MCF 10A (cell line): Measurements from ENCODE around the gene CEP112. TPM values are rescaled to one million over a fixed set of nuclear protein-coding genes. Genes with fewer than 3 reads are reported as not detected.

ENCODE experiments used
- BruUV-seq: library from RNA; stranded (reverse); fragments of 400-500 nt; replicated peaks from 2 replicates; lab custom pipeline; 2021; lab: Mats Ljungman, UMichigan
- CTCF ChIA-PET: fragments of 300-600 bp; sonication (Branson Sonifier 250); formaldehyde crosslinking; extraction: SDS; loops from one replicate; lab custom pipeline; 2021; ENCODE audit warnings: antibody characterized with exemption, inconsistent platforms; lab: Yijun Ruan, JAX
- POLR2A ChIA-PET: fragments of 300-600, 350-650 bp; sonication (Branson Sonifier 250); formaldehyde crosslinking; extraction: SDS; loops from one replicate; lab custom pipeline; 2020; ENCODE audit warnings: antibody characterized with exemption, inconsistent platforms; lab: Yijun Ruan, JAX
- DNase-seq: peaks from one replicate; pipeline ENCODE4 v3.0.0-alpha.2; 2018; ENCODE audit not compliant: unreplicated experiment
- H3K27ac Mint-ChIP-seq: one replicate; pipeline ENCODE4 v1.8.0; 2022; ENCODE audit warnings: mild to moderate bottlenecking, low read depth, mixed read lengths; ENCODE audit not compliant: unreplicated experiment
- H3K27me3 Mint-ChIP-seq: one replicate; pipeline ENCODE4 v1.8.0; 2022; ENCODE audit warnings: mixed read lengths; ENCODE audit not compliant: insufficient read depth, unreplicated experiment
- H3K36me3 Mint-ChIP-seq: one replicate; pipeline ENCODE4 v1.8.0; 2022; ENCODE audit warnings: mild to moderate bottlenecking, moderate library complexity, mixed read lengths; ENCODE audit not compliant: insufficient read depth, unreplicated experiment
- H3K4me1 Mint-ChIP-seq: one replicate; pipeline ENCODE4 v1.8.0; 2022; ENCODE audit warnings: mixed read lengths; ENCODE audit not compliant: insufficient read depth, unreplicated experiment
- H3K4me3 Mint-ChIP-seq: one replicate; pipeline ENCODE4 v1.8.0; 2022; ENCODE audit warnings: mild to moderate bottlenecking, moderate library complexity, mixed read lengths; ENCODE audit not compliant: unreplicated experiment
- H3K9me3 Mint-ChIP-seq: one replicate; pipeline ENCODE4 v1.8.0; 2022; ENCODE audit warnings: mixed read lengths; ENCODE audit not compliant: unreplicated experiment
- CTCF ChIP-seq: fragments of 200-600 bp; IDR thresholded peaks from one replicate; pipeline ENCODE4 v1.8.0; 2022; ENCODE audit warnings: antibody characterized with exemption, mild to moderate bottlenecking; ENCODE audit not compliant: unreplicated experiment
- intact Hi-C: fragments of 100-400 bp; cut with micrococcal nuclease; formaldehyde crosslinking; loops from 2 replicates; pipeline ENCODE4 v1.14.1; 2022
- total RNA-seq: library from RNA; stranded (reverse); gene quantifications from 2 replicates; pipeline ENCODE4 v1.2.3, GENCODE V29; 2022

Gene CEP112
- total RNA-seq, 1 experiment from 2014 or later, result 8.1 TPM

GRCh38 chr17:66054242-66054641 is 137.7 kb downstream of the CEP112 start:
- no TSS peak for BruUV-seq
- intact Hi-C loops, result no loop called here
- Mint-ChIP-seq H3K36me3 (no peaks in the 10 kb centered on the region), H3K4me1 (no peaks in the 10 kb centered on the region), H3K27ac (no peak overlapping the region), H3K27me3 (no peaks in the 10 kb centered on the region), H3K9me3 (peaks cover 8% of the 10 kb centered on the region), H3K4me3 (no peak overlapping the region)
- no peak for DNase-seq
- no peak for TF ChIP-seq CTCF
- CTCF ChIA-PET, result no interaction called here
- POLR2A ChIA-PET, result no interaction called here

- ChIA-PET CTCF (interaction anchor here (0.6 kb wide), 1 partner anchor 796 kb away, joined by 3 read pairs; no protein-coding TSS in a partner anchor), POLR2A (no interaction called here)
These were observed 147.8 kb downstream of the CEP112 start for GRCh38 chr17:66044083-66044482.

GRCh38 chr17:66043419-66043818 is 148.5 kb downstream of the CEP112 start:
- no peak for DNase-seq
- Mint-ChIP-seq H3K4me3 (no peak overlapping the region), H3K4me1 (no peaks in the 10 kb centered on the region), H3K27ac (no peak overlapping the region), H3K9me3 (no peaks in the 10 kb centered on the region), H3K36me3 (no peaks in the 10 kb centered on the region), H3K27me3 (no peaks in the 10 kb centered on the region)
- intact Hi-C loops, result no loop called here
- BruUV-seq, result no TSS peak
- TF ChIP-seq CTCF, result no peak
- ChIA-PET POLR2A (interaction anchor here (0.6 kb wide), 1 partner anchor 52 kb away, joined by 3 read pairs; no protein-coding TSS in a partner anchor), CTCF (no interaction called here)

More at GRCh38 chr17:66044083-66044482, 147.8 kb downstream of the CEP112 start:
- no peaks in the 10 kb centered on the region for H3K4me1 Mint-ChIP-seq
- intact Hi-C loops, result no loop called here
- no TSS peak for BruUV-seq
- DNase-seq, result no peak
- H3K36me3 Mint-ChIP-seq, result no peaks in the 10 kb centered on the region
- H3K27ac Mint-ChIP-seq, result no peak overlapping the region
- H3K9me3 Mint-ChIP-seq, result no peaks in the 10 kb centered on the region
- H3K4me3 Mint-ChIP-seq, result no peak overlapping the region
- TF ChIP-seq CTCF, result no peak
- H3K27me3 Mint-ChIP-seq, result no peaks in the 10 kb centered on the region

DNA sequence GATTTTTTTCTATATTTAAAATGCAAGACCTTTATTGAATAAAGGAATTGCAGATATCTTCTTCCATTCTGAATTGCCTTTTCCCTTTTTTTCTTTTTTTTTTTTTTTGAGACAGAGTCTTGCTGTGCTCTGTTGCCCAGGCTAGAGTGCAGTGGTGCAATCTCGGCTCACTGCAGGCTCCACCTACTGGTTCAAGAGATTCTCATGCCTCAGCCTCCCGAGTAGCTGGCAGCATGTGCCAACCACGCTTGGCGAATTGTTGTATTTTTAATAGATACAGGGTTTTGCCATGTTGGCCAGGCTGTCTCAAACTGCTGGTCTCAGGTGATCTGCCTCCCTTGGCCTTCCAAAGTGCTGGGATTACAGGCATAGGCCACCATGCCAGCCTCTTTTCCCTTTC is 151.5 kb downstream of the CEP112 start:
- H3K36me3 Mint-ChIP-seq, result no peaks in the 10 kb centered on the region
- H3K9me3 Mint-ChIP-seq, result no peaks in the 10 kb centered on the region
- ChIA-PET POLR2A (no interaction called here), CTCF (no interaction called here)
- no peaks in the 10 kb centered on the region for H3K4me1 Mint-ChIP-seq
- no TSS peak for BruUV-seq
- no peak overlapping the region for H3K4me3 Mint-ChIP-seq
- DNase-seq, result peak; percentile 10
- intact Hi-C loops, result no loop called here
- H3K27me3 Mint-ChIP-seq, result no peaks in the 10 kb centered on the region
- TF ChIP-seq CTCF, result no peak
- H3K27ac Mint-ChIP-seq, result no peak overlapping the region
